Raji (cell line): ENCODE results near the gene GTPBP2.

Source experiments
- POLR2A ChIP-seq: IDR thresholded peaks from 2 replicates; pipeline ENCODE4 v1.6.1; 2011; ENCODE audit warnings: low read depth, low read length, control low read depth; ENCODE audit not compliant: insufficient read depth

Gene GTPBP2

GRCh38 chr6:43668151-43669028, 39.3 kb upstream of the GTPBP2 start:
- TF ChIP-seq POLR2A: peak; percentile 36; the same call in 1 of the 2 replicates

- TF ChIP-seq POLR2A: no peak
Observed at GRCh38 chr6:43667245-43668150, 38.4 kb upstream of the GTPBP2 start.

- TF ChIP-seq POLR2A: no peak
Observed at GRCh38 chr6:43666196-43666920, 37.3 kb upstream of the GTPBP2 start.

- no peak for TF ChIP-seq POLR2A
Observed at GRCh38 chr6:43665376-43665775, 36.3 kb upstream of the GTPBP2 start.

GRCh38 chr6:43658161-43658560, 29.1 kb upstream of the GTPBP2 start:
- no peak for TF ChIP-seq POLR2A

- no peak for TF ChIP-seq POLR2A
Observed at GRCh38 chr6:43657221-43657802, 28.2 kb upstream of the GTPBP2 start.

- TF ChIP-seq POLR2A: no peak
Observed at GRCh38 chr6:43648248-43648647, 19.2 kb upstream of the GTPBP2 start.

- TF ChIP-seq POLR2A: no peak
Observed at GRCh38 chr6:43647613-43648012, 18.5 kb upstream of the GTPBP2 start.

- no peak for TF ChIP-seq POLR2A
Observed at GRCh38 chr6:43645613-43645964, 16.5 kb upstream of the GTPBP2 start.

- no peak for TF ChIP-seq POLR2A
Observed at GRCh38 chr6:43644940-43645612, 16.0 kb upstream of the GTPBP2 start, which contains the start of gene RSPH9. TSS of gene RSPH9 (plus strand) at chr6:43645036. CDS start at chr6:43645099, 63 bp downstream.

- TF ChIP-seq POLR2A: no peak
Observed at GRCh38 chr6:43639984-43640800, 11.1 kb upstream of the GTPBP2 start.

- no peak for TF ChIP-seq POLR2A
Observed at GRCh38 chr6:43636308-43636659, 7.2 kb upstream of the GTPBP2 start.

- TF ChIP-seq POLR2A: peak; percentile 98
Observed at GRCh38 chr6:43635387-43636307, 6.6 kb upstream of the GTPBP2 start, which contains the start of gene MAD2L1BP. TSS of gene MAD2L1BP (plus strand) at chr6:43635840. CDS start at chr6:43635876, 36 bp downstream.
